Right forelimb (tissue), 1 donor: ENCODE data around the gene COX7B2.

ENCODE experiments used
- DNase-seq: peaks from one replicate; pipeline ENCODE4 v3.0.0-alpha.2; 2018

The COX7B2 gene

GRCh38 chr4:46886711-46887110 lies 22.3 kb downstream of the COX7B2 start:
- no peak for DNase-seq

GRCh38 chr4:46878641-46879040 lies 30.4 kb downstream of the COX7B2 start:
- no peak for DNase-seq

GRCh38 chr4:46874811-46875210 lies 34.2 kb downstream of the COX7B2 start:
- no peak for DNase-seq

DNA sequence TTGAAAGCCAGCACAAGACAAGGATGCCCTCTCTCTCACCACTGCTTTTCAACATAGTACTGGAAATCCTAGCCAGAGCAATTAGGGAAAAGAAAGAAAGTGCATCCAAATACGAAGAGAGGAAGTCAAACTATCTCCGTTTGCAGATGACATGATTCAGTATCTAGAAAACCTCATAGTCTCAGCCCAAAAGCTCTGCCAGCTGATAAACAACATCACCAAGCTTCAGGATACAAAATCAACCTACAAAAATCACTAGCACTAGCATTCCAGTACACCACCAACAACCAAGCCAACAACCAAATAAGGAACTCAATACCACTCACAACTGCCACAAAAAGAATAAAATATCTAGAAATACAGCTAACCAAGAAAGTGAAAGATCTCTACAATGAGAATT lies 38.6 kb downstream of the COX7B2 start:
- DNase-seq, result no peak

DNA sequence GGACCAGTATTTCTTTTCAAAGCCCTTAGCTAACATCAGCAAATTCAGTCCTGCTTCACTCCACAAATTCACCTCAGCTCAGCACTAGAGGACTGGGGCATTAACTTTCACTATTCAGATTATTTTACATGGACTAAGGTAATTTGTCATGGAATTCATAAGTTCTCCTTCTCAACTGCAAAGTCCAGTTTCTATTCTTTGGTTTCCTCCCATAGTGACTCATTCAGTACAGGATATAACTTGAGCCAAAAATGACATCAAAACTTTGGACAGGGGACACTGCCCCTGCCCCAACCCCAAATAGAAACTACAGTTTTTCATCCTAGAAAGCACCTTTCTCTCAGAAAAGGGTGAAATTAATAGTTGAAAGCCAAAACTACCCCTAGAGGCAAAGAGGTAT lies 52.7 kb downstream of the COX7B2 start:
- no peak for DNase-seq

- no peak for DNase-seq
These were observed 56.2 kb downstream of the COX7B2 start for GRCh38 chr4:46852800-46853199.

GRCh38 chr4:46850026-46850425 lies 59.0 kb downstream of the COX7B2 start:
- no peak for DNase-seq

DNA sequence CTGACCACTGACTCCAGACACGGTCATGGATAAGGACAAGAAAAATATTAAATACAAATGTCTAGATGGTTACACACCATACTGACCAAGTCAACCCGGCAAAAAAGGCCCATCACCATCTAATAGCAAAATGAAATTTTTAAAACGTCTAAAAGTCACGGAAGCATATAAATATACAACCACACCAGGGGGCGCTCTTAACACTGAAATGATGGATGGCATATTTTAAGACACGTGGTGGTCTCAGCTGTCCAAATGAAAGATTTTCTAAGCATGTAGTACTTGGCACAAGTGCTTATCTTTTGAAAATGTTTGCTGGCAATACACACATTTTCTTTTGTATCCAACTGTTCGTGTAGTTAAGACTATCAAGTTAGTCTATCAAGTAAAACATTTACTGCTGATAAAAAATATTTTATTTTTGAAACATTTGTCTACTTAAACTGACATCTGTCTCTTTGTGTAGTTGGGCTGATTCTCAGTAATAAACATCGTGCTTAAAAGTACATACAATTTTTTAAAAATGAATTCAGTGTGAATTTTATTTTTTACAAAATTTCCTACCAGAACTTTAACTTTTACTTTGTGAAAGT lies 64.6 kb downstream of the COX7B2 start:
- DNase-seq, result peak; percentile 52

DNA sequence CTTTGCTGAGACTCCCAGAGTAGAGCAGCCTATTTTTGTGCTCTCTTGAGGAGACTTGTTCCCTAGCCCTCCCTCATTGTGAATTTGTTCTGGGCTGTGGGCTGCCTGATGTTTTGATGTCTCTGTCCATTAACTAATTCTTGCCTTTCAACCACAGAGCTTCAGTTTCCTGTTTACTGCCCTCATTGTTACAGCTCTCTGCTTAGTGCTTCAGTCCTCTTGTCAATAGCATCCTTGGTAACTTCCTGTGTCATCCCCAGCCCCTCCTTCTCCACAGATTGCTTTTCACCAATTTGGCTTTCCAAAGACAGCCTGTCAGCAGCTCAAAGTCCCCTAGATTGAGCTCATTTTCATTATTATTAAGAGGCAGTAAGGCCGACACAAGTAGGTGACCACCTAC lies 69.9 kb downstream of the COX7B2 start:
- no peak for DNase-seq

- DNase-seq, result no peak
These were observed 71.4 kb downstream of the COX7B2 start for GRCh38 chr4:46837639-46838038.

GRCh38 chr4:46836584-46836983 lies 72.5 kb downstream of the COX7B2 start:
- no peak for DNase-seq

- no peak for DNase-seq
These were observed 78.0 kb downstream of the COX7B2 start for GRCh38 chr4:46830971-46831454.

GRCh38 chr4:46820154-46820553 lies 88.9 kb downstream of the COX7B2 start:
- no peak for DNase-seq

DNA sequence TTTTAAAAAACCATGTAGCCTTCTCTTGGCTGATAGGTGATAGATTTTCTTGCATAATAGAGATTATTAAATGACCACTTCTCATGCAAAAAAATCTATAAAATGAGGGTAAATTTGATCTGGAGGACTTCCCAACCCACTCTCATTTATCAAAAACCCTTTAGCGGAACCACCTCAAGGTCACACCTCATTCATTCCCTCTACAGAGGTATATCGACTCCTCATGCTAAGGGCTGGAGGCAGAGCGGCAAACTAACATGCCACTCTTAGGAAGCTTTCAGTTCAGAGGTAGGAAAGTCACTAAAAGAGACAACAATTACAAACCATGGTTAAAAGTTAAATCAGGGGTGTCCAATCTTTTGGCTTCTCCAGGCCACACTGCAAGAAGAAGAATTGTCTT lies 90.0 kb downstream of the COX7B2 start:
- DNase-seq, result no peak

DNA sequence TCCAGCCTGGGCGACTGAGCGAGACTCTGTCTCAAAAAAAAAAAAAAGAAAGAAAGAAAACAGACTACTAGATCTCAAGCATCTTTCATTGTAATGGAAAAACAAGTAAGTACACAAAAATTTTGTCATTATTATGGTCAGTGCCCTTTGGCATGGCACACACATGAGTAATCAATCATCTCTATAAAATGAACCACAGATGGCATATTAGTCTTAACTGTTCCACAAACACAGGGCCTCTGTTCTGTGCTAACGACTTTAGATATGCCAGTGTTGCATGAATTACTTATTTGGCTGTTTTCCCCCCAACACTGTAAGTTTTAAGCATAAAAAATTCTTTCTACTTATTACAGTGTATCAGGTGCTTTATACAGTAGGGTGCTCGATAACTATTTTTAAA lies 90.4 kb downstream of the COX7B2 start:
- no peak for DNase-seq

GRCh38 chr4:46817806-46818205 lies 91.2 kb downstream of the COX7B2 start:
- DNase-seq, result no peak

DNA sequence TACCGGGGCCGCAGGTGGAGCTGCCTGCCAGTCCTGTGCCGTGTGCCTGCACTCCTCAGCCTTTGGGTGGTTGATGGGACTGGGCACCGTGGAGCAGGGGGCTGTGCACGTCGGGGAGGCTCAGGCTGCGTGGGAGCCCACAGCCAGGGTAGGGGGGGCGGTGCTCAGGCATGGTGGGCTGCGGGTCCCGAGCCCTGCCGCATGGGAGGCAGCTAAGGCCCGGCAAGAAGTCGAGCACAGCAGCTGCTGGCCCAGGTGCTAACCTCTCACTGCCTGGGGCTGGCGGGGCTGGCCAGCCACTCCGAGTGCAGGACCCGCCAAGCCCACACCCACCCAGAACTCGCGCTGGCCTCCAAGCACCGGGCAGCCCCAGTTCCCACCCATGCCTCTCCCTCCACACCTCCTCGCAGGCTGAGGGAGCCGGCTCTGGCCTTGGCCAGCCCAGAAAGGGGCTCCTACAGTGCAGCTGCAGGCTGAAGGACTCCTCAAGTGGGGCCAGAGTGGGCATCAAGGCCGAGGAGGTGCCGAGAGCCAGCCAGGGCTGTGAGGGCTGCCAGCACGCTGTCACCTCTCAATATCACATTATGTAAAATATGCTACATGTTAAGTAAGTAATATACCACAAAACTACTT lies 104.1 kb downstream of the COX7B2 start:
- DNase-seq, result no peak

- DNase-seq, result no peak
These were observed 116.0 kb downstream of the COX7B2 start for GRCh38 chr4:46793036-46793435.

DNA sequence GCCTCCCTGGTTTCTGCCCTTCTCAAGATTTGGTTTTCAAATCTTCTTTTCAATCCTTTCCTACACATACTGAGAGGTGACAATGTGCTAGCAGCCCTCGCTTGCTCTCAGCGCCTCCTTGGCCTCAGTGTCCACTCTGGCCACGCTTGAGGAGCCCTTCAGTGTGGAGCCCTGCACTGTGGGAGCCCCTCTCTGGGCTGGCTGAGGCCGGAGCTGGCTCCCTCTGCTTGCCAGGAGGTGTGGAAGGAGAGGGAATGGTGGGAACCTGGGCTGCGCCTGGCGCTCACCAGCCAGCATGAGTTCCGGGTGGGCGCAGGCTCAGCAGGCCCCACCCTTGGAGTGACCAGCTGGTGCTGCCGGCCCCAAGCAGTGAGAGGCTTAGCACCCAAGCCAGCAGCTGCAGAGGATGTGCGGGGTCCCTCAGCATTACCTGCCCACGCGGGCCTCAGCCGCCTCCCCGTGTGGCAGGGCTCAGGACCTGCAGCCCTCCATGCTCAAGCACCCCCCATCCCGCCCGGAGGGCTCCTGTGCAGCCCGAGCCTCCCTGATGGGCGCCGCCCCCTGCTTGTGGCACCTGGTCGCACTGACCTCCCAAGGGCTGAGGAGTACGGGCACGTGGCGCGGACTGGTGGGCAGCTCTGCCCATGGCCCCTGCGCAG lies 127.5 kb downstream of the COX7B2 start:
- no peak for DNase-seq

- DNase-seq, result no peak
These were observed 143.6 kb downstream of the COX7B2 start for GRCh38 chr4:46765465-46765864.

DNA sequence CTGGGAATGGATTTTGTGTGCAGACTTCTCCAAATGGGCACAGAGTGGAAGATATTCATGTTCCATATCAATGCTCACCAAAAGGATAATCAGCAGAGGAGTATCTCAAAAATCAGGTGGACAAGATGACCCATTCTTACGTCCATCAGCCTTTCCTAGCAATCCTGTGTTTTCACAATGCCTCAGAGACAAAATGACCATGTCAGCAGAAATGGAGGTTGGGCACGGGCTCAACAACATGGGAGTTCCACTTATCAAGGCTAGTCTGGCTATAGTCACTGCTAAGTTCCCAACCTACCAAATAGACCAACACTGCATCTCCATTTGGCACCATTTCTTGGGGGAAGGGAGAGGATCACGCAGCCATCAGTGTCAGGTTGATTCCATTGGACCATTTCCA lies 179.0 kb downstream of the COX7B2 start:
- no peak for DNase-seq

GRCh38 chr4:46720055-46720454 lies 189.0 kb downstream of the COX7B2 start:
- no peak for DNase-seq

GRCh38 chr4:46717950-46718349 lies 191.1 kb downstream of the COX7B2 start:
- no peak for DNase-seq

- DNase-seq, result no peak
These were observed 193.6 kb downstream of the COX7B2 start for GRCh38 chr4:46715468-46715867.
